Activated CD4-positive, alpha-beta T cell treated with anti-CD3 and anti-CD28 coated beads, Interleukin-2, amount 50 U/mL, for 4 hours (primary cell): ENCODE measurements around the gene ANKRD11.
"Not testable (repeated sequence)": the region's sequence is repeated elsewhere in the genome, so short reads cannot be mapped to it uniquely, and the experiment has no call there.

Experiments
- DNase-seq, 2 experiments: peaks; one replicate each; pipeline ENCODE4 v3.0.0-alpha.2; 2020

The ANKRD11 gene

GRCh38 chr16:89277049-89277448 is 213.3 kb downstream of the ANKRD11 start:
- no peak for DNase-seq

GRCh38 chr16:89275837-89276720 is 214.3 kb downstream of the ANKRD11 start:
- DNase-seq, result no peak

DNA sequence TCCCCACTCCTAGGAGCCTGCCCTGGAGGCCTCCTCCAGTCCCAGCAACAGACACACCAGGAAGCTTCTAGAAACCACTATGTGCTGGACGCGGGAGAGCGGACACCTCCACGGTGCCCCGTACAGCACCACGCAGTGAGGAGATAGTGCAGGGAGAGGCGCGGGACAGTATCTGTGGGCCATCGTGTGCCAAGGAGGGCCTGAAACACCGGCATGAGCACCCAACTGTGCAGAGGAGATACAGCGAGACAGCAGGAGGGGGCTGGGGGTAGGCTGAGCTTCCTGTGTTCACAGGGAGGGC is 215.1 kb downstream of the ANKRD11 start:
- DNase-seq, result no peak

- no peak for DNase-seq
These were observed 215.6 kb downstream of the ANKRD11 start for GRCh38 chr16:89274561-89275283.

- DNase-seq, result no peak
These were observed 216.5 kb downstream of the ANKRD11 start for GRCh38 chr16:89273741-89274472.

GRCh38 chr16:89272631-89273030 is 217.7 kb downstream of the ANKRD11 start:
- no peak for DNase-seq

DNA sequence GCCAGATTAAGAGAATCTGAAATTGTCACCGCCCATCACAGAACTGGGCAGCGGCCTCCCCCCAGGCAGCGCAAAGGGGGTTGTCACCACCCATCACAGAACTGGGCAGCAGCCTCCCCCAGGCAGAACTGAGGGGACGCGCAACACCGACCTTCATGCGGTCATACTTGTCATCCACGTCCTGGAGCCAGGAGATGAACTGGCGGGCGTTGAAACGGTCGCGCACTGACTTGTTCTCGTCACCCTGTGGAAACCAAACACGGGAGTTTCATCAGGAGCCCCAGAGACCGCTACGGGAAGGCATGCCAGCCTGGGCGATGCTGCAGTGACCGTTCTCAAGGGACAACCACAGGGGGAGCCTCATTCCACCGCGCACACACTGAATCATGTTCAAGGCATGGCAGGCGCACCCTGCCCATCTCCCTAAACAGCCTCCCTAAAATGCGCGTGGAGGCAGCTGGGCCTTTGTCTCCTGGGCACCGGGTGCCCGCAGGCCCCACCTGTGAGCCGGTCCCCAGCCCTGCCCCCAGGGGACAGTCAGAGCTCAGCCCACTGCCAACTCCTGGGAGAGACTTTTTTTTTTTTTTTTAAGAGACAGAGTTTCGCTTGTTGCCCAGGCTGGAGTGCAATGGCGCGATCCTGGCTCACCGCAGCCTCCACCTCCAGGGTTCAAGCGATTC is 219.6 kb downstream of the ANKRD11 start:
- DNase-seq, result no peak

GRCh38 chr16:89269805-89270665 is 220.3 kb downstream of the ANKRD11 start:
- no peak for DNase-seq

DNA sequence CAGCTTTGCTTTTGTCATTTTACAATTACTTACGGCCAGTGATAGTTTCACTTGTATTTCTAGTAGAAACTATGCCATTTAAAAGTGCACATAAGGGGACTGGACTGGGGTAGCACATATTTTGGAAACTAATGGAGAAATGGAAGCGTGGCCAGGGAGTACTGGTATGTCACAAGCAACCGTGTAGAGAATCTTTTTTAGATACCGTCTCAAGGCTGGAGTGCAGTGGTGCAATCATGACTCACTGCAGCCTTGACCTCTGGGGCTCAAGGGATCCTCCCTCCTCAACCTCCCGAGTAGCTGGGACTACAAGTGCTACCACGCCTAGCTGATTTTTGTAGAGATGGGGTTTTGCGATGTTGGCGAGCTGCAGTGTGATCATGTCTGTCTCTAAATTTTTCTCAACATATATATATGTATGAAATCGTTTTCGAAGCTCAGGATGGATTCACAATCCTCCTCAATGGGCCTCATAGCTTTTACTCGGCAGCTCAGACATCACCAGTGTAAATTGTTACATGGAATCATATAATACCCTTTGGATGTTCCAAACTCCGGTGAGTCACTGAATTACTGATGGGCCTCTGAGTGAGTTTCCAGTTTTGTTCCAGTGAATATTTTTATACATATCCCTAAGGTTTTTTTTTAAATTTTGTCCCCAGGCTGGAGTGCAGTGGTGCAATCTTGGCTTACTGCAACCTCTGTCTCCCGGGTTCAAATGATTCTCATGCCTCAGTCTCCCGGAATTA is 221.2 kb downstream of the ANKRD11 start:
- DNase-seq, result no peak

GRCh38 chr16:89268585-89268984 is 221.8 kb downstream of the ANKRD11 start:
- no peak for DNase-seq

DNA sequence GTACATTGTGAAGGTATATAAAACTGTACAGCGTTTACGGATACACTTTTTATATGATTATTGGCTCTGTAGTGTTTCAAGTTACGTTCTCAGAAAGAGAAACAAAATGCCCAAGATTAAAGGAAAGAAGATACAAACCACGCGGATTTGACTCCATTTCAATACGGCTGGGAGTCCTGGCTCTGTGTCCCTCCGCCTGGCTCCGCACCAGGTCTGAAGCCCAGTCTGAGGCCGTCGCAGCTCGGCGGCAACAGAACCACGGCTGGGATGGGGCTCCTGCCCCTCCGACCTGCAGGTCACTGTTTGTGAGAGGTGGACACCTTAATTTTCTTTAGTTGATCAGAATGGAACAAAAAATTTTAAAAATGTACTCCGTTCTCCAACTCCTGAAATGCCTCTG is 222.6 kb downstream of the ANKRD11 start:
- DNase-seq, result not testable (repeated sequence)

DNA sequence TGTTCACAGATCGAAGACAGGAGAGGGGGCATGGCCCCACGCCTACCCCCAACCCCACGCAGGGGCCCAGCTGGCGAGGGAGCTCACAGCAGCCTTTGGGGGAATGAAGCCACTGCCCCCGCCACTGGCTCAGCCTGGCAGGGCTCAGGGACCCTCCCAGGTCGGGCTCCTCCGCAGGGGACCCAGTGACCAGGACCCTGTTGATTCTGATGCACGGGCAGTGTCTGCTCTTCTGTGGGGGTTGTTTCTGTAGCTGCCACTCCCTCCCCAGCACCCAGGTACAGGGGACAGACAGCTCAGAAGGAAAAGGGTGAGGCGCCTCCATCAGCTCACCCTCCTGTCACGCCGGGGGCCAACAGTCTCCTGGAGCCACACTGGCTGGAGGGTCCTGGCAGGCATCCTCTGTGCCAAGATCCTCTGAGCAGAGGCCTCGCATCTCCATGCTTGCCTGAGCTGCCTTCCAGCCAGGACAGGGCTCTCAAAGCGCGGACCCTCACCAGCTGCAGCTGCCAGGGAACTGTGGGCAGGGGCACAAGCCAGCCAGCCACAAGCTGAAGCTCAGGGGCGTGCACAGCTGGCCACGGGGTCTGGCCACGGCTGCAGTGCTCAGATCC is 223.7 kb downstream of the ANKRD11 start:
- no peak for DNase-seq

- no peak for DNase-seq
These were observed 224.7 kb downstream of the ANKRD11 start for GRCh38 chr16:89265647-89266046.

DNA sequence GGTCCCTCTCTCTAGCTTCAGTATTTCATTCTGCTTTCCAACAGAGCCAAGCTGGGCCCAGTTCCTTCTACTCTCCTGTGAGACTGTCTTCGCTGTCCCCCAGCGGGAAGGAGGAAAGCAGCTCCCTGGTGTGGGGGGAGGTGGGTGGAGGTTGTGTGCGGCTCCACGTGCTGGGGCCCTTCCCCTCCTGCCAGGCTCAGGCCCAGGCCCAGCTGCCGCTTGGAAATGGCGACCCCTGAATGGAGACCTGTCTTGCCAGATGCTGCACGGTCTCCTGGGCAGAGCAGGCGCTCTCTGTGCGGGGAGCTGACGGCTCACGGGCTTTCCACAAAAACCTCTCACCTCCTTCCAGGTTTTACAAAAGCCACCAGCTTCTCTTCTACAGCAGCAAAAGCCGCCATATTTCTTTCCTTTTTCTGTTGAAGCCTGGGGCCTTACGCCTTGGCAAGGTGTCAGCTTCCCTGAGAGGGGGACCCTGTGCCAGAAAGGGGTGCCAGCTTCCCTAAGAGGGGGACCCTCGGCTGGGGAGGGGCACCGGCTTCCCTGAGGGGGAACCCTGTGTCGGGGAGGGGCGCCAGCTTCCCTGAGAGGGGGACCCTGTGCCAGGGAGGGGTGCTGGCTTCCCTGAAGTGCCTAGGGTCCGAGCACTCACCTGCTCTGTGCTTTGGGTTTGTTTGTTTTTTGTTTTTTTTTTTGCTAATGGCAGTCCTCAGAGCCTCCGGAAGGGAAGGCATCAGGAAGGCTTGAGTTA is 225.4 kb downstream of the ANKRD11 start:
- no peak for DNase-seq

DNA sequence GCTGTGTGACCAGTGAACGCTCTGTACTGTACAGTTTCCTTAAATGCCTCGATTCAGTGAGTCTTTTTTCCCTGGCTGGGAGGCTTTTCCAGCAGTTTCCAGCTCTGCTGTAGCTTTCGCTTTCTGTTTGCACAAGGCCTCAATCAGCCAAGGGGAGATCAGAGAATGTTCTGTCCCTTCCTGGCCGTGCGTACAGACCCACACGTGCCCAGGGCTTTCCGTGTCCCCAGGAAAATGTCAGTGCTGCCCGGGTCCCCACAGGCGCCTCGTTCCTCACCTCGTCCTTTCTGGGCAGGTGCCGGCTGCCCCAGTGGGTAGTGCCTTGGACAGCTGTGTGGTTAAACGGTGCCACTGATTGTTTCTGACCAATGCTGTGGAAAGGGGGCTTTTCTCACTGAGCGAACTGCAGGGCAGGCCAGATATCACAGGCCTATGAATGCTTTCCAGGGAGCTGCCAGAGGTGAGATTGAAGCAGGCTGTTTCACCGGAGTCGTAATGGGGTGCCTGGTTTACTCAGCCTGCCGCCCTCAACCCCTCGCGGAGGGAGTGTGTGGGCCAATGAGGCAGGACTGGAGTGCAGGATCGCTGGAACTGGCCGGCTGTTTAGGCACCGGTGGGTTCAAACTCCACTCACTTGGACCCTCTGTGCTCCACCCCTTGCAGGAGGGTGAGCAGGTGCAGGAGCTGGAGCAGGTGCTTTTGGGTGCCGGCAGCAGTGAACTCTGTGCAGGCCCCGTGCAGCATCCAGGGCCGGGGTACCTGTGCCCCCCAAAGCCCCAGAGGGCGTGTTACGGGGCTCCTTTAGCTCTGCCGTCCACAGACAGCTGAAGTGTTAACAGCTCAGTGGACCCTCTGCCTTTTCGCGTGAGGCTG is 228.4 kb downstream of the ANKRD11 start:
- DNase-seq, result no peak

DNA sequence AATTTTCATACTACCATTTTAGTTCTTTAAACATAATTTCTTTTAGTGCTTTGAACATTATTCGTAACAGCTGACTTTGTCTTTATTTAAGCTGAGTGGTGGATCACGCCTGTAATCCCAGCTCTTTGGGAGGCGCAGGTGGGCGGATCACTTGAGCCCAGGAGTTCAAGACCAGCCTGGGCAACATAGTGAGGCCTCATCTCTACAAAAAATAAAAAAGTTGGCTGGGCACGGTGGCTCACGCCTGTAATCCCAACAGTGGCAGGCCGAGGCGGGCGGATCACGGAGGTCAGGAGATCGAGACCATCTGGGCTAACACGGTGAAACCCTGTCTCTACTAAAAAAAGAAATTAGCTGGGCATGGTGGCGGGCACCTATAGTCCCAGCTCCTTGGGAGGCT is 230.5 kb downstream of the ANKRD11 start:
- DNase-seq, result not testable (repeated sequence)

- DNase-seq, result no peak
These were observed 232.4 kb downstream of the ANKRD11 start for GRCh38 chr16:89257757-89258465.

DNA sequence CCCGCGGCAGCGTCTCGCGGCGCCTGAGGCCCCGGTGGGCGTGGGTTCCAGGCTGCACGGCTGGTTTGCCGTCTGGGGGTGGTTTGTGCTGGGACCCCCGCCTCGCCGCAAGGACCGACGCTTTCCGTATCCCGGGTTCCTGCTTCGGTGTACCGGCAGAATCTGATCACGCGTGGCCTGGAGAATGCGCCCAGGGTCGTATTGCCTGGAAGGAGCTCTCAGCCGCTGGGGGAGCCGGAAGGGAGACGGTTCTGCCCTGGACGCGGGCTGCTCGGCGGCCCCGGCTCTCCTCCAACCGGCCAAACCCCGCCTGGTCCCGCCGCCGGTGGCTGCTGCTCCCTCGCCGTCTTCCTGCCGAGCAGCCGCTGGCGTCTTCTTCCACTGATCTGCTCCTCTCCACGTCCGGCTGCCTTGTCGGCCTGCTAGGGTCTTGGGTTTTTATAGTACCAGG is 233.1 kb downstream of the ANKRD11 start:
- DNase-seq, result no peak
